Inferior parietal cortex (tissue), 1 donor: ENCODE measurements around the gene LTB4R.
A peak's percentile ranks its signal among the peaks of the same experiment; 100 is the strongest.
"Not testable (repeated sequence)": the region's sequence is repeated elsewhere in the genome, so short reads cannot be mapped to it uniquely, and the experiment has no call there.

Source experiments
- DNase-seq: peaks from one replicate; pipeline ENCODE4 v3.0.0-alpha.2; 2016; ENCODE audit errors: extremely low spot score

LTB4R gene

GRCh38 chr14:24343795-24344660, 32.7 kb downstream of the LTB4R start:
- no peak for DNase-seq

GRCh38 chr14:24347134-24347533, 35.8 kb downstream of the LTB4R start:
- DNase-seq: no peak

DNA sequence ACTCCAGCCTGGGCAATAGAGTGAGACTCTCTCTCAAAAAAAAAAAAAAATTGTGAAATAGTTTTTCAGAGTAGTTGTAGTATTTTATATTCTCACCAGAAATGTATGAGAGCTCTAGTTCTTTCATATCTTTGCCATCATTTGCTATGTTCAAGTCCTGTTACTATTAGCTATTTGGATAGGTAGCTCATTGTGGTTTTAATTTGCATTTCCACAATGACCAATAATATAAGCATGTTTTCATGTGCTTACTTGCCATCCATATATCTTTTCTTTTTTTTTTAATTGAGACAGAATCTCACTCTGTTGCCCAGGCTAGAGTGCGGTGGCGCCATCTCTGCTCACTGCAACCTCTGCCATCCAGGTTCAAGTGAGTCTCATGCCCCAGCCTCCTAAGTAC, 36.9 kb downstream of the LTB4R start:
- no peak for DNase-seq

- no peak for DNase-seq
These were observed 38.4 kb downstream of the LTB4R start for GRCh38 chr14:24349742-24350141.

DNA sequence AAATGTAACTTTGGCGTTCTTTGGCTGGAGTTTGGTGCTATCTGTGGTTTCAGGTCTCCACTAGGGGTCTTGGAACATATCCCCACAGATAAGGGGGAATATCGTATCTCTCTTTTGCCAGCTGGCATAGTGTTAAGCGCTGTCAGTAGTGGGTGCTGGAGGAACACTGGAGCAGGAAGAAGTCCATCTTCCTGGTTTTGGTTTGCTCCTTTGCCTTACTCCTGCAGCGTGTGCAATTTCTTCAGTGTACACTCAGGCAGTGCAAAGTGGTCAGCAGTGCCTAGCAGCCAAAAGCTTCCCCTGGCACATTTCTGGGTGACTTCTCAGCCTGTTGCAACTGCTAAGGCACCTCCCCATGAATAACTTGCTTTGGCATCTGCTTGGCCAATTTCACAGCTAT, 40.2 kb downstream of the LTB4R start:
- DNase-seq: no peak

DNA sequence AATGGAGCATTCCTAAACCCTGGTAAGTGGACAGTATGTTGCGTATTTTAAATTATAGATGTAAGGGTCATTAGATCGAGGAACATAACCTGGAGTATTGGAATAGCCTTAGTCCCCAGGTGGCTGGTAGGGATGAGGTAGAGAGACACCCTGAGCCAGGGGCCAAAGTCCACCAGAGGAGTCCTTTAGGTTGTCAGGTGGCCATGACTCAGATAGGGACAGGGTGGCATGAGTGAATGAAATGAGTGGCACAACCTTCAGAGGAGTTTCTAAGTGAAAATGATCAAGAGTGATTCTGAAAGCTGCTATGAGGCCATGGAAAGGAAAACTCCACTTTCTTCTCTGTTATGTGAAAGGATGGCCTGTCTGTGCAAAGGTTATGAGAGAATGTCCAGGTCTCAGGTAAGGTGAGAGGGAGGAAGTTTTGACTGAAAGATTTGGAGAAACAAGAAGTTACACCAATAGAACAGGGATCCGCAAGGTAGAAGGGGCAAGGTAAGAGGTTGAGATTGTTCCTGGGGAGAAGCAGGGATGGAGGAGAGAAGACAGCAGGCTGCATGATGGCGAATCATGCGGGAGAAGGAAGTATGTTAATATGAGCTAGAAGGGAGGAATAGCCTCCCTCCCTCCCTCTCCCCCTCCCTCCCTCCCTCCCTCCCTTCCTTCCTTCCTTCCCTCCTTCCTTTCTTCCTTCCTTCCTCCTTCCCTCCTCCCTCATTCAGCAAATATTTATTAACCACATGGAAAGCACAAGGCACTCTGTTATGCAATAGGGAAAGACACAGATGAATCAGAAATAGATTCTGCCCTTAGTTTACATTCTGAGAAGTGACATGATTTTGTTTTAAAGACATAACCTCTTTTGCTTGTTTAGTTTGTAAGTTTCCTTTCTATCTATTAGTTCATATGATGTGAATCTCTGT, 42.5 kb downstream of the LTB4R start:
- no peak for DNase-seq

- DNase-seq: not testable (repeated sequence)
These were observed 43.2 kb downstream of the LTB4R start for GRCh38 chr14:24354482-24354825.

DNA sequence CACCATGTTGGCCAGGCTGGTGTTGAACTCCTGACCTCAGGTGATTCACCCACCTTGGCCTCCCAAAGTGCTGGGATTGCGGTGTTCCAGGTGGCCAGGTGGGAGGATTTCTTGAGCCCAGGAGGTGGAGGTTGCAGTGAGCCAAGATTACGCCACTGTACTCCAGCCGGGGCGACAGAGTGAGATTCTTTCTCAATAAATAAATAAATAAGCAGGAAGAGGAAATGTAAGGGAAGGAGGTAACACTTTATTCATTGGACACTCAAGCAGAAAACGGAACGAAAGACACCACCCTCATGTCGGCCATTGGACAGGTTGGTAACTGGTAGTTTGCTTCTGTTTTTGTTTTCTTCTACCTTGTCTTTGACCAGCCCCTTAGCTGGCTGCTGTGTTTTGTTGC, 43.7 kb downstream of the LTB4R start:
- DNase-seq: no peak

GRCh38 chr14:24356208-24356607, 44.9 kb downstream of the LTB4R start:
- DNase-seq: no peak

GRCh38 chr14:24360281-24360680, 49.0 kb downstream of the LTB4R start:
- DNase-seq: no peak

DNA sequence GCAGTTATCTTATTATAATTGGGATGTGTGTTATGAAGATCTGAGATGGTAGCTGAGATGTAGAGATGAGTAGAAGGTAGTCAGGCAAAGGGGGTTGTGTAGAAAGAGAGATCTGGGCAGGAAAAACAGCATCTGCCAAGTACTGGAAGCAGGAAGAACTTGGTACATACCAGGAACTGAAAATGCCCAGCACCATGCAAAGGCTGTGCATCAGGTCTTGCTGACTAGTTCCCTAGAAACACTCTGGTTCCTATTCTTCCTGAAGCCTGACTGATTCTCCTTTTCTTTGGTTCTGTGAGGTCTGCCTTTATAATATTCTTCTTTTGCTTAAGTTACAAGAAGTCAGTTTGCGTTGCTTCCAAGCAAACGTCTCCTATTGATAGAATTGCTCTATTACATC, 50.0 kb downstream of the LTB4R start:
- no peak for DNase-seq

DNA sequence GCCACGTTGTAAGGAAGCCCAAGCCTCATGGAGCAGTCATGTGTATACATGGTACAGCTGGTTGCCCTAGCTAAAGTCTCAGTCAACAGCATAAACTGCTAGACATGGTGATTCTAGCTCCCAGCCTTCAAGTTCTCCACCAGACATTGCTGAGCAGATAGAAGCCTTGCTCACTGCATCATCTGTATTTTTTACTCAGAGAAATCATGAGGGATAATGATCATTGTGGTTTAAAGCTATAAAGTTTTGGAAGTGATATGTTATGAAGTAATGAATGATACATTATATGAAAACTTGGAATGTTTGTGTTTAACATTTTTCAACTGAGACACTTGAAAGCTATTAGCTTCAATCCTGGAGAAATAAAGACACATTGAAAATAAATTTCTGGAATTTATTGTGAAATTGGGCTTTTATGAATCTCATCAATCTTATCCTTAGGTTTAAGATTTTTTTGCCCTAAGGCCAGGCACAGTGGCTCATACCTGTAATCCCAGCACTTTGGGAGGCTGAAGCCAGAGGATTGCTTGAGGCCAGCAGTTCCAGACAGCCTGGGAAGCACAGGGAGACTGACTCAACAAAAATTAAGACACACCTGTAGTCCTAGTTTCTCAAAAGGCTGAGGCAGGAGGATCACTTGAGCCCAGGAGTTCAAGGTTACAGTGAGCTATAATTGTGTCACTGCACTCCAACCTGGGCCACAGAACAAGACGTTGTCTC, 51.1 kb downstream of the LTB4R start:
- no peak for DNase-seq

- DNase-seq: no peak
These were observed 52.1 kb downstream of the LTB4R start for GRCh38 chr14:24363401-24363800.

- DNase-seq: no peak
These were observed 53.5 kb downstream of the LTB4R start for GRCh38 chr14:24364841-24365240.

DNA sequence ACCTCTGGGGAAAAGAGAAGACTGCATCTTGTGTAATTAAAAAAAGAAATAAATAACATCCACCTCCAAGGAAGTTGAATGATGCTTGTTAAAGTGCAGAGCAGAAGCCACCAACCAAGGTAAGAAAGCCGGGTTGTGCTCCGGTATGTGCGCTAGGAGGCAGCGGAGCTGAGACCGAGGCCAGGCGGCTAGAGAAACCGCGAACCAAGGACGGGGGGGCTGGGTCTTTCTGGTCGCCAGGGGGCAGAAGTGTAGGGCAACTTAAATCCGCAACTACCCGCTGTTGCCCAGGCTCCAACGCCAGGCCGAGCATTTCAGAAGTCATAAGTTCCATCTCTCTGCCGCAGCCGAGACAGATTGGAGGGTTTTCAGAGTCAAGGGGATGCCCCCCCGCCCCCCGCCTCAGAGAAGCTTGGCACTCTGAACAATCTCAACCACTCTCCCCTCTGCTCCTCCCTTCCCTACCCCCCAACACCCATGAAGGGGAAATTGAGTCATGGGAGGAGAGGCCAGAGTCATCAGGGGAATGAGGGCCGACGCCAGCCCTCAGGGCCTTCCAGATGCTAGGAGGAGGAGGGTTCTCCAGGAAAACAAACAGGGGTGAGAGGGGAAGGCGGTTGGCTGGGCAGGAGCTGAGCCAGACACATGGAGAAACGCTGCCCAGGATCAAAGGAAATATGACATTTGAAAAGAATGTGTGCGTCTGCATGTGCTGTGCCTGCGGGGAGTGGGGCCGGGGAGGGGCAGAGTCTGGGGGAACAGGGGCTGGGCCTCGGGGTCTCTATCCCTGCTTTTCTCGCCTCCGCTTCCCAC, 54.5 kb downstream of the LTB4R start:
- DNase-seq: no peak

DNA sequence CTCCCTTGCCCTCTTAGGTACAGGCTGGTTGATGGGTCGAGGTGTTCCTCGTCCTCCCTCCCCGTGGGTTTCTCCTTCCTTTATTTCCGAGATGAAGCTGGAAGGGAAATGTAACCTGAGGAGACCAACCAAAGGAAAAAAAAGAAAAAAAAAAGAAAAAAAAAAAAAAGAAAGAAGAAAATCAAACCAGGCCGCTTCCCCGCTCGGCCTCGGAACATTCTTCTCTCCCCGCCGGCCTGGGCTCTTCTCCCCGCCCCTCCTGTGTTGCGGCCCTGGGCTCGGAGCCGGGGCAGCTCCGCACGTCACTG, 55.1 kb downstream of the LTB4R start:
- DNase-seq: no peak

- peak; percentile 13 for DNase-seq
These were observed 55.6 kb downstream of the LTB4R start for GRCh38 chr14:24366721-24367513.
